Neural progenitor cell (in vitro differentiated cells): Measurements from ENCODE around the gene DDOST. TPM values are rescaled to one million over a fixed set of nuclear protein-coding genes. Genes with fewer than 3 reads are reported as not detected.
A peak's percentile ranks its signal among the peaks of the same experiment; 100 is the strongest.

Experiments
- DNase-seq: peaks from one replicate; pipeline ENCODE4 v3.0.0-alpha.2; 2016; ENCODE audit warnings: low spot score
- H2AFZ ChIP-seq: fragments of 200-600 bp; sonication (generic); replicated peaks from 2 replicates; pipeline ENCODE4 v1.6.1; 2016; ENCODE audit warnings: antibody characterized with exemption
- H3F3A ChIP-seq: fragments of 200-600 bp; sonication (generic); 2 replicates; pipeline ENCODE4 v1.6.1; 2016; ENCODE audit warnings: antibody characterized with exemption, low read depth
- H3K27ac ChIP-seq: fragments of 200-600 bp; sonication (generic); 2 replicates; pipeline ENCODE4 v1.5.1; 2016; ENCODE audit warnings: mild to moderate bottlenecking
- H3K27me3 ChIP-seq: fragments of 200-600 bp; sonication (generic); 2 replicates; pipeline ENCODE4 v1.6.1; 2016; ENCODE audit warnings: mild to moderate bottlenecking, moderate library complexity
- H3K36me3 ChIP-seq: fragments of 200-600 bp; sonication (generic); 2 replicates; pipeline ENCODE4 v1.5.1; 2016
- H3K4me1 ChIP-seq: fragments of 200-600 bp; sonication (generic); 2 replicates; pipeline ENCODE4 v1.6.1; 2016; ENCODE audit warnings: mixed run types
- H3K4me2 ChIP-seq: fragments of 200-600 bp; sonication (generic); 2 replicates; pipeline ENCODE4 v1.6.1; 2016
- H3K4me3 ChIP-seq: fragments of 200-600 bp; sonication (generic); 2 replicates; pipeline ENCODE4 v1.5.1; 2016
- H3K79me2 ChIP-seq: fragments of 200-600 bp; sonication (generic); 2 replicates; pipeline ENCODE4 v1.6.1; 2016; ENCODE audit warnings: low read depth
- H3K9ac ChIP-seq: fragments of 200-600 bp; sonication (generic); 2 replicates; pipeline ENCODE4 v1.6.1; 2016
- H3K9me3 ChIP-seq: fragments of 200-600 bp; sonication (generic); 2 replicates; pipeline ENCODE4 v1.5.1; 2016; ENCODE audit warnings: low read depth
- H4K20me1 ChIP-seq: fragments of 200-600 bp; sonication (generic); 2 replicates; pipeline ENCODE4 v1.6.1; 2016; ENCODE audit warnings: low read depth
- H3K27ac Mint-ChIP-seq: 3 replicates; pipeline ENCODE4 v1.8.0; 2021; ENCODE audit warnings: mixed read lengths
- H3K27me3 Mint-ChIP-seq: 2 replicates; pipeline ENCODE4 v1.8.0; 2022; ENCODE audit warnings: low read depth, mild to moderate bottlenecking, inconsistent platforms, moderate library complexity, mixed read lengths; ENCODE audit not compliant: insufficient read depth
- H3K36me3 Mint-ChIP-seq: 3 replicates; pipeline ENCODE4 v1.8.0; 2021; ENCODE audit warnings: mixed read lengths
- H3K4me1 Mint-ChIP-seq: 3 replicates; pipeline ENCODE4 v1.8.0; 2021; ENCODE audit warnings: mixed read lengths
- H3K4me3 Mint-ChIP-seq: 3 replicates; pipeline ENCODE4 v1.8.0; 2021; ENCODE audit warnings: mild to moderate bottlenecking, moderate library complexity, mixed read lengths
- H3K9me3 Mint-ChIP-seq: 3 replicates; pipeline ENCODE4 v1.8.0; 2020; ENCODE audit warnings: mixed read lengths
- EZH2 ChIP-seq: fragments of 200-600 bp; sonication (generic); IDR thresholded peaks from 2 replicates; pipeline ENCODE4 v1.6.1; 2017; ENCODE audit warnings: antibody characterized with exemption, mild to moderate bottlenecking, moderate library complexity
- EZH2phosphoT487 ChIP-seq: fragments of 200-600 bp; sonication (generic); IDR thresholded peaks from 2 replicates; pipeline ENCODE4 v1.6.1; 2017; ENCODE audit warnings: antibody characterized with exemption
- total RNA-seq: library from RNA; depleted of rRNA; stranded (reverse); fragments of >200 nt; gene quantifications from 2 replicates; pipeline ENCODE4 v1.2.3, GENCODE V29; 2015; ENCODE audit warnings: low replicate concordance
- TF ChIP-seq, protein P1 (sequence below): fragments of 200-600 bp; sonication (generic); IDR thresholded peaks from 2 replicates; pipeline ENCODE4 v1.5.1; 2017; ENCODE audit warnings: antibody characterized with exemption, mild to moderate bottlenecking

DDOST gene
- total RNA-seq, 1 donor from 2014 or later, result 151 TPM

- no peaks in the 10 kb centered on the region for H3K79me2 ChIP-seq
These were observed 40.3 kb upstream of the DDOST start for GRCh38 chr1:20701446-20701845.

DNA sequence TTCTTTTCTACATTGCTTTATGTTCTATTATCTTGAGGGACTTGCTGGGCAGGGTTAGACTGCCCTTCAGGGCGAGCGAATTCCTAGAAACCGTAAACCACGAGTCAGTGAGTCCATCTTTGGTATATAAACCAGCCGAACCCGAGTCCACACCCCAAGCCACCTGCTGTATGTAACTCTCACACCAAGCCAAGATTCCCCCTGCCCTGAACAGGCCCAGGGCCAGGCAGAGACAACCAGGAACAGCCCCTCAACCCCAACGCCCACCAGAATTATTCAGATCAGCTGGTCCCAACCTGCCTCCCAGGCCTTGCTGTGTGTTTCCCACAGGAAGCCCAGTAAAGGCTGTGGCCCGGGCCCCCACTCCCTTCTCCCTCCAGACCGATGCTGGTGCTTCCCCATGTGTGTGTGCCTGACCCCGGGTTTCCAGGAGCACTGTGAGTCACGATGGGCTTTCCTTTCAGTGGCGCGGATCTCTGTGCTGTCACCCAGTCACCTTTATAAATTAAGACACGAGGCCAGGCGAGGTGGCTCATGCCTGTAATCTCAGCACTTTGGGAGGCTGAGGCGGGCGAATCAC is 39.6 kb upstream of the DDOST start:
- H3K36me3 Mint-ChIP-seq, result no peaks in the 10 kb centered on the region
- no peak for DNase-seq
- Histone ChIP-seq H3K27ac (no peak overlapping the region), H3K27me3 (no peaks in the 10 kb centered on the region), H3K79me2 (no peaks in the 10 kb centered on the region), H3K4me1 (peaks cover 3% of the 10 kb centered on the region), H2AFZ (no peak overlapping the region), H4K20me1 (no peaks in the 10 kb centered on the region), H3F3A (peaks cover 20% of the 10 kb centered on the region), H3K9me3 (no peaks in the 10 kb centered on the region), H3K9ac (no peak overlapping the region), H3K4me3 (no peak overlapping the region), H3K36me3 (no peaks in the 10 kb centered on the region), H3K4me2 (no peak overlapping the region)
- TF ChIP-seq EZH2phosphoT487 (no peak), EZH2 (no peak)
- H3K9me3 Mint-ChIP-seq, result no peaks in the 10 kb centered on the region
- no peak overlapping the region for H3K4me3 Mint-ChIP-seq
- peak overlapping the region; percentile 92 for H3K27ac Mint-ChIP-seq
- peaks cover 26% of the 10 kb centered on the region for H3K4me1 Mint-ChIP-seq
- H3K27me3 Mint-ChIP-seq, result peaks cover 11% of the 10 kb centered on the region

More at GRCh38 chr1:20701446-20701845, 40.3 kb upstream of the DDOST start:
- H3K9me3 ChIP-seq, result no peaks in the 10 kb centered on the region
- no peak for DNase-seq
- no peak overlapping the region for H3K27ac ChIP-seq
- Mint-ChIP-seq H3K9me3 (no peaks in the 10 kb centered on the region), H3K4me1 (peaks cover 21% of the 10 kb centered on the region), H3K4me3 (no peak overlapping the region), H3K27ac (no peak overlapping the region), H3K36me3 (no peaks in the 10 kb centered on the region), H3K27me3 (peaks cover 11% of the 10 kb centered on the region)
- no peak overlapping the region for H2AFZ ChIP-seq
- H3K27me3 ChIP-seq, result no peaks in the 10 kb centered on the region
- H3K4me2 ChIP-seq, result no peak overlapping the region
- no peaks in the 10 kb centered on the region for H3K36me3 ChIP-seq
- no peak overlapping the region for H3K4me3 ChIP-seq
- TF ChIP-seq EZH2, result no peak
- TF ChIP-seq, protein P1, sequence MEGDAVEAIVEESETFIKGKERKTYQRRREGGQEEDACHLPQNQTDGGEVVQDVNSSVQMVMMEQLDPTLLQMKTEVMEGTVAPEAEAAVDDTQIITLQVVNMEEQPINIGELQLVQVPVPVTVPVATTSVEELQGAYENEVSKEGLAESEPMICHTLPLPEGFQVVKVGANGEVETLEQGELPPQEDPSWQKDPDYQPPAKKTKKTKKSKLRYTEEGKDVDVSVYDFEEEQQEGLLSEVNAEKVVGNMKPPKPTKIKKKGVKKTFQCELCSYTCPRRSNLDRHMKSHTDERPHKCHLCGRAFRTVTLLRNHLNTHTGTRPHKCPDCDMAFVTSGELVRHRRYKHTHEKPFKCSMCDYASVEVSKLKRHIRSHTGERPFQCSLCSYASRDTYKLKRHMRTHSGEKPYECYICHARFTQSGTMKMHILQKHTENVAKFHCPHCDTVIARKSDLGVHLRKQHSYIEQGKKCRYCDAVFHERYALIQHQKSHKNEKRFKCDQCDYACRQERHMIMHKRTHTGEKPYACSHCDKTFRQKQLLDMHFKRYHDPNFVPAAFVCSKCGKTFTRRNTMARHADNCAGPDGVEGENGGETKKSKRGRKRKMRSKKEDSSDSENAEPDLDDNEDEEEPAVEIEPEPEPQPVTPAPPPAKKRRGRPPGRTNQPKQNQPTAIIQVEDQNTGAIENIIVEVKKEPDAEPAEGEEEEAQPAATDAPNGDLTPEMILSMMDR, result no peak
- no peak overlapping the region for H3K9ac ChIP-seq
- peaks cover 3% of the 10 kb centered on the region for H3K4me1 ChIP-seq
- peaks cover 15% of the 10 kb centered on the region for H3F3A ChIP-seq
- H4K20me1 ChIP-seq, result no peaks in the 10 kb centered on the region

GRCh38 chr1:20699558-20699957 is 38.4 kb upstream of the DDOST start:
- Histone ChIP-seq H3K9ac (no peak overlapping the region), H3K79me2 (no peaks in the 10 kb centered on the region), H3K4me1 (peaks cover 3% of the 10 kb centered on the region), H4K20me1 (no peaks in the 10 kb centered on the region), H3K27me3 (no peaks in the 10 kb centered on the region), H3K36me3 (no peaks in the 10 kb centered on the region), H3K4me2 (no peak overlapping the region), H3K4me3 (no peak overlapping the region), H3K27ac (no peak overlapping the region), H3K9me3 (no peaks in the 10 kb centered on the region), H2AFZ (no peak overlapping the region), H3F3A (peaks cover 21% of the 10 kb centered on the region)
- Mint-ChIP-seq H3K4me3 (no peak overlapping the region), H3K27me3 (peaks cover 8% of the 10 kb centered on the region), H3K27ac (peak overlapping the region; percentile 65), H3K36me3 (no peaks in the 10 kb centered on the region), H3K9me3 (no peaks in the 10 kb centered on the region), H3K4me1 (peaks cover 24% of the 10 kb centered on the region)
- no peak for DNase-seq
- TF ChIP-seq EZH2 (no peak), EZH2phosphoT487 (no peak)
- TF ChIP-seq, protein P1, result no peak

GRCh38 chr1:20698195-20698910 is 37.2 kb upstream of the DDOST start:
- Histone ChIP-seq H3F3A (peaks cover 21% of the 10 kb centered on the region), H3K4me3 (no peak overlapping the region), H3K79me2 (no peaks in the 10 kb centered on the region), H3K27me3 (no peaks in the 10 kb centered on the region), H3K4me1 (peaks cover 3% of the 10 kb centered on the region), H3K4me2 (no peak overlapping the region), H3K36me3 (no peaks in the 10 kb centered on the region), H3K9me3 (no peaks in the 10 kb centered on the region), H4K20me1 (no peaks in the 10 kb centered on the region), H2AFZ (no peak overlapping the region), H3K9ac (no peak overlapping the region), H3K27ac (no peak overlapping the region)
- TF ChIP-seq EZH2 (no peak), EZH2phosphoT487 (no peak)
- TF ChIP-seq, protein P1, result no peak
- Mint-ChIP-seq H3K9me3 (no peaks in the 10 kb centered on the region), H3K36me3 (no peaks in the 10 kb centered on the region), H3K4me1 (peaks cover 24% of the 10 kb centered on the region), H3K27me3 (peaks cover 6% of the 10 kb centered on the region), H3K4me3 (peak overlapping the region; percentile 41), H3K27ac (peak overlapping the region; percentile 33)
- DNase-seq, result no peak
